Upper lobe of right lung (tissue), 1 donor: ENCODE results near the gene SERPINA4. TPM values are rescaled to one million over a fixed set of nuclear protein-coding genes. Genes with fewer than 3 reads are reported as not detected.

Experiments
- ATAC-seq: fragments of 200-7000 bp; cut with Tn5 transposase; one replicate; pipeline ENCODE4 v1.9.1; 2020; ENCODE audit warnings: mild to moderate bottlenecking, moderate library complexity
- DNase-seq: peaks from one replicate; pipeline ENCODE4 v3.0.0-alpha.2; 2020
- H3K27ac ChIP-seq: fragments of 200-600 bp; one replicate; pipeline ENCODE4 v1.8.0; 2022
- H3K27me3 ChIP-seq: fragments of 200-600 bp; one replicate; pipeline ENCODE4 v1.8.0; 2022; ENCODE audit warnings: mild to moderate bottlenecking
- H3K36me3 ChIP-seq: fragments of 200-600 bp; one replicate; pipeline ENCODE4 v1.8.0; 2022
- H3K4me1 ChIP-seq: fragments of 200-600 bp; one replicate; pipeline ENCODE4 v1.8.0; 2022
- H3K4me3 ChIP-seq: fragments of 200-600 bp; one replicate; pipeline ENCODE4 v1.8.0; 2022; ENCODE audit warnings: mild to moderate bottlenecking
- H3K9me3 ChIP-seq: fragments of 200-600 bp; one replicate; pipeline ENCODE4 v1.8.0; 2022
- CTCF ChIP-seq: fragments of 200-600 bp; IDR thresholded peaks from one replicate; pipeline ENCODE4 v1.8.0; 2022; ENCODE audit warnings: antibody characterized with exemption
- intact Hi-C: fragments of 100-400 bp; cut with DNase I; formaldehyde crosslinking; loops from one replicate; pipeline ENCODE4 v1.11.0; 2022
- total RNA-seq: library from RNA; stranded (reverse); fragmentation: NEBNext Ultra II Directional; extraction: Animal tissue kit (Norgen Biotek cat#: 25700); gene quantifications from one replicate; pipeline ENCODE4 v1.2.1, GENCODE V29; 2021
- donor health status: DM: no; HTN: yes; CAD: no; lungs with severe emphysema.

SERPINA4 gene
- total RNA-seq, 1 donor from 2014 or later = not detected

GRCh38 chr14:94611179-94611578, 49.9 kb downstream of the SERPINA4 start:
- Histone ChIP-seq H3K36me3 (no peaks in the 10 kb centered on the region), H3K4me1 (no peaks in the 10 kb centered on the region), H3K9me3 (no peaks in the 10 kb centered on the region), H3K27me3 (no peaks in the 10 kb centered on the region), H3K4me3 (no peak overlapping the region), H3K27ac (no peak overlapping the region)
- DNase-seq (no peak), ATAC-seq (no peak)
- intact Hi-C loops = no loop called here
- no peak for TF ChIP-seq CTCF

DNA sequence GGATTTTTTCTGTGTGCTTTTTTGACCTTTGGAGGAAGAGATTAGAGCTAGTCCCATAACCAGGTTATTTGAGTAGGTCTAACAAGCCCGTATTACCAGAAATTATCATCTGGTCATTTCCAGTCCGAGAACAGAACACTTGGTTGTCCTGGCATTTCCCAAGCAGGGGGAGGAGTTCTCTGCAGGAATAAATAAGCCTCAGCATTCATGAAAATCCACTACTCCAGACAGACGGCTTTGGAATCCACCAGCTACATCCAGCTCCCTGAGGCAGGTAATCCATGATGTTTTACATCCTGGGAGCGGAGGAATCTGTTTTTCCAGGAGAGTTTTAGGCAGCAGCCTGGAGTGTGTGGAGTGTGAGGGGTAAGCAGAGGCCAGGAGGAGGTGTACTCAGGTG, 50.9 kb downstream of the SERPINA4 start, which contains the start of gene SERPINA3:
SERPINA3 (plus strand) TSS at position 218 of the 400 bp plus-strand sequence. CDS start 2,051 bp downstream, outside the sequence.
- DNase-seq (no peak), ATAC-seq (peak; percentile 18)
- peak within 1 kb of the TSS; percentile 21 for H3K4me3 ChIP-seq
- H3K36me3 ChIP-seq = no peaks in the 10 kb centered on the region
- no peaks in the 10 kb centered on the region for H3K9me3 ChIP-seq
- peak within 1 kb of the TSS; percentile 42 for H3K27ac ChIP-seq
- no peaks in the 10 kb centered on the region for H3K4me1 ChIP-seq
- no peaks in the 10 kb centered on the region for H3K27me3 ChIP-seq
- no peak for TF ChIP-seq CTCF
- intact Hi-C loops = no loop called here

- no peak for TF ChIP-seq CTCF
- H3K4me1 ChIP-seq = no peaks in the 10 kb centered on the region
- H3K27ac ChIP-seq = peak overlapping the region; percentile 36
- DNase-seq = no peak
- H3K4me3 ChIP-seq = peak overlapping the region; percentile 21
- no peaks in the 10 kb centered on the region for H3K36me3 ChIP-seq
- no peaks in the 10 kb centered on the region for H3K27me3 ChIP-seq
- intact Hi-C loops = no loop called here
- H3K9me3 ChIP-seq = peaks cover 6% of the 10 kb centered on the region
- ATAC-seq = peak; percentile 27
Observed at GRCh38 chr14:94612580-94613554, 51.6 kb downstream of the SERPINA4 start.

GRCh38 chr14:94613720-94614644, 52.7 kb downstream of the SERPINA4 start:
- ATAC-seq (no peak), DNase-seq (no peak)
- Histone ChIP-seq H3K9me3 (peaks cover 17% of the 10 kb centered on the region), H3K36me3 (no peaks in the 10 kb centered on the region), H3K4me3 (no peak overlapping the region), H3K27me3 (no peaks in the 10 kb centered on the region), H3K27ac (no peak overlapping the region), H3K4me1 (no peaks in the 10 kb centered on the region)
- TF ChIP-seq CTCF = no peak
- intact Hi-C loops = no loop called here

DNA sequence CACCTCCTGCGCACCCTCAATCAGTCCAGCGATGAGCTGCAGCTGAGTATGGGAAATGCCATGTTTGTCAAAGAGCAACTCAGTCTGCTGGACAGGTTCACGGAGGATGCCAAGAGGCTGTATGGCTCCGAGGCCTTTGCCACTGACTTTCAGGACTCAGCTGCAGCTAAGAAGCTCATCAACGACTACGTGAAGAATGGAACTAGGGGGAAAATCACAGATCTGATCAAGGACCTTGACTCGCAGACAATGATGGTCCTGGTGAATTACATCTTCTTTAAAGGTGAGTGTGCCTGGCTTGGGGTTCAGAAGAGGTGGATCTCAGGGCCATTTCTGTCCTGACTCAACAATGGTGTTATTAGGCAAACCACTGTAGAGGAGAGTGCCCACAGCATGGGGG, 53.6 kb downstream of the SERPINA4 start:
- H3K4me3 ChIP-seq = no peak overlapping the region
- no peaks in the 10 kb centered on the region for H3K4me1 ChIP-seq
- no peak for TF ChIP-seq CTCF
- H3K9me3 ChIP-seq = peaks cover 21% of the 10 kb centered on the region
- DNase-seq (no peak), ATAC-seq (no peak)
- no peaks in the 10 kb centered on the region for H3K27me3 ChIP-seq
- intact Hi-C loops = no loop called here
- no peak overlapping the region for H3K27ac ChIP-seq
- H3K36me3 ChIP-seq = no peaks in the 10 kb centered on the region
